GM08714 (cell line): ENCODE data around the gene NEUROD2.

Experiments used
- H3K4me3 ChIP-seq: fragments of 200-500 bp; sonication (Bioruptor generic); 2 replicates; pipeline ENCODE4 v1.5.1; 2014; ENCODE audit warnings: mild to moderate bottlenecking, low read length, inconsistent platforms
- ZNF274 ChIP-seq: IDR thresholded peaks from 2 replicates; pipeline ENCODE4 v1.6.1; 2012; ENCODE audit warnings: mild to moderate bottlenecking, low read depth, low read length

Gene NEUROD2

GRCh38 chr17:39607851-39608130 lies at the start of gene NEUROD2:
NEUROD2 (minus strand) TSS chr17:39607920; CDS start chr17:39606599, 1,321 bp downstream.
- no peak within 1 kb of the TSS for H3K4me3 ChIP-seq
- no peak for TF ChIP-seq ZNF274

GRCh38 chr17:39655105-39655504 lies 47.4 kb upstream of the NEUROD2 start:
- no peak for TF ChIP-seq ZNF274
- H3K4me3 ChIP-seq: no peak overlapping the region

- H3K4me3 ChIP-seq: no peak overlapping the region
- no peak for TF ChIP-seq ZNF274
Measured at GRCh38 chr17:39653662-39654331, 46.1 kb upstream of the NEUROD2 start.

GRCh38 chr17:39653316-39653661 lies 45.6 kb upstream of the NEUROD2 start:
- no peak overlapping the region for H3K4me3 ChIP-seq
- TF ChIP-seq ZNF274: no peak

GRCh38 chr17:39652587-39653315 lies 45.0 kb upstream of the NEUROD2 start:
- no peak for TF ChIP-seq ZNF274
- no peak overlapping the region for H3K4me3 ChIP-seq

DNA sequence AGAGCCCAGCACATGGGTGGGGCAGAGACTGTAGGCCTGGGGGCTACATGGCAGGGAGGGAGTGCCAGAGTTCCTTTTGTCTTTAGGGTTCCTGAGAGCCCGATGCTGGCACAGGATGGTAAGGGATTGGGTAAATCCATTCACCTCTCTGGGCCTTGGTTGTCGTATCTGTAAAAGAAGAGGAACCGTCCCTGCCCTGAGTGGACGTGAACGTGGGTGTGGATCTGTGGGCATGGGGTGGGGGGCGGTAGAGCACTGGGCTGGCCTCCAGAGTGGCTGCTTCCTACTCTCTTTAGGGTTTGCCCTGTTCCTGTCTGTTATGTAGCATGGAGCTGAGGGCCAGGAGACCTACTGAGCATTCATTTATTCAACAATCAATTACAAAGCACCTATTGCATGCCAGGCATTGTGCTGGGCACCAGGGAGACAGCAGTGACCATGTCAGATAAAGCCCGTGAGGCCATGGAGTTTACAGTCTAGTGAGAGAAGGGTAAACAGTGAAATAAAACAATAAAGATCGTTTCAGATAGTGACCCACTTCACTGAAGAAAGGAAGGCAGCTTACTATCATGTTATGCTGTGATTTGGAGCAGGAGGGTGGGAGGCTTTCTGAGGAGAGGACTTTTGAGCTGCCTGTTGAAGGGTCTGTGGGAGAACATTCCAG lies 44.3 kb upstream of the NEUROD2 start:
- no peak overlapping the region for H3K4me3 ChIP-seq
- TF ChIP-seq ZNF274: no peak

DNA sequence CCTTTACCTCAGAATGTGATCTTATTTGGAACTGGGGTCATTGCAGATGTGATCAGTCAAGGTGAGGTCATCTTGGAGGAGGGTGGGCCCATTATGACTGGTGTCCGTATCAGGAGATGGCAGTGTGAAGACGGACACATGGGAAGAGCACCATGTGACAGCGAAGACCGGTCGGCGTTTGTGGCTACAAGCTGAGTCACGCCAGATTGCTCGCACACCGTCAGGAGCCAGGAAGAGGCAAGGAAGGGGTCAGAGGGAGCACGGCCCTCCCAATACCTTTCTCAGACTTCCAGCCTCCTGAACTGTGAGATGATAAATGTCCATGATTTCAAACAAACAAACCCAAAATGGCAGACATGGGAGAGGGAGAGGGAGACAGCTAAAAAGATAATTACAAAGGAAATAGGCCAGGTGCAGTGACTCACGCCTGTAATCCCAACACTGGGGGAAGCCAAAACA lies 42.4 kb upstream of the NEUROD2 start:
- no peak for TF ChIP-seq ZNF274
- no peak overlapping the region for H3K4me3 ChIP-seq

GRCh38 chr17:39648616-39649366 lies 41.1 kb upstream of the NEUROD2 start:
- no peak for TF ChIP-seq ZNF274
- no peak overlapping the region for H3K4me3 ChIP-seq

GRCh38 chr17:39647256-39647655 lies 39.5 kb upstream of the NEUROD2 start:
- H3K4me3 ChIP-seq: no peak overlapping the region
- no peak for TF ChIP-seq ZNF274

DNA sequence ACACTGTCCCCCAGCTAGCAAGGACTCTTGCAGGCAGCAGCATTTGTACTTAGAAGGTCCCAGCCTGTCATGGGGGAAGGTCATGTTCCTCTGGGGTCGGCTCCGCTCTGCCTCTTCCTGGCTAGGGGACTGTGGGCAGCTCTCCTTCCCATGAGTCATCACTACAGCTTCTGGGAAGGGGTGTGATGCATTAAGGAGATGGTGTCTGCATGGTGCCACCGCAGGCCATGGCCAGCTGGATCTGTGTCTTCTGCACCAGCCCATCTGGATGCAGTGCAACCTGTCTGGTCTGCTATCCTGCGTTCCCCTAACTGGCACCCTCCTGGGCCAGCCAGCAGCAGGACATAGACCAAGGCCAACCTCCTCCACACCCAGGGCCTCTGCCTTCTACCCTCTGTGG lies 35.6 kb upstream of the NEUROD2 start:
- H3K4me3 ChIP-seq: no peak overlapping the region
- no peak for TF ChIP-seq ZNF274

DNA sequence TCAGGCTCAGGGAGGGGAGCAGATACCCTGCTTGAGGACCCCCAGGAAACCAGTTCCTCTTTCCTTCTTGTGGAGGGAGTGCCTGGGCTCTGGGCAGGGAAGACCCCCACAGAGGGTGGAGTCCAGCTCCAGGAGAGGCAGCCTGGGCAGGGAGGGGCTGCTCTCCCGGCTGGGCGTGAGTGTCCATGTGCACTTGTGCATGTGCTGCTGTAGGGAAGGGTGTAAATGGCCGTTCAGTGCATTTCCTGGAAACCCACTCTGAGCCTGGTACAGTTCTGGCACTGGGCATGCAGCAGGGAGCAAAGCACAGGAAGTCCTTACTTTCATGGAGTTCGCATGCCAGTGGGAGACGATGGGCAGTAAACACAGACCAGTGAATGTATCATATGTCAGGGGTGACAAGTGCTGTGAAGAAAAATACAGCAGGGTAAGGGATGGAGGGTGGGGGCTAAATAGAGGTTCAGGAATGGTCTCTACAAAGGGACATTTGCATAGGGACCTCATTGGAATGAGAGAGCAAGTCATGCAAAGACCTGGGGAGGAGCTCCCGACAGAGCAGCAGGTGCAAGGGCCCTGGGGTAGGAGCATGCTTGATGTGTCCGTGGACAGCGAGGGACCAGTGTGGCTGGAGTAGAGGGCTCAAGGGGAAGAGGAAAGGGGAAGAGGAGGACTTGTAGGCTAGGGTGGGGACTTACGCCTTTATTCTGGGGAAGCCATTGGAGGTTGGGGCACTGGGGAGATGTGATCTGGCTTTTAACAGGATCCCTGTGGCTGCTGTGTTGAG lies 34.8 kb upstream of the NEUROD2 start:
- no peak for TF ChIP-seq ZNF274
- H3K4me3 ChIP-seq: no peak overlapping the region

- H3K4me3 ChIP-seq: no peak overlapping the region
- no peak for TF ChIP-seq ZNF274
Measured at GRCh38 chr17:39641883-39642282, 34.2 kb upstream of the NEUROD2 start.

GRCh38 chr17:39641097-39641496 lies 33.4 kb upstream of the NEUROD2 start:
- no peak for TF ChIP-seq ZNF274

GRCh38 chr17:39640591-39641031 lies 32.9 kb upstream of the NEUROD2 start:
- no peak overlapping the region for H3K4me3 ChIP-seq
- no peak for TF ChIP-seq ZNF274

More at GRCh38 chr17:39641097-39641496, 33.4 kb upstream of the NEUROD2 start:
- H3K4me3 ChIP-seq: no peak overlapping the region
